SU-DHL-6 (cell line): Measurements from ENCODE around the gene CDK11B.

Experiments used
- CTCF ChIP-seq: fragments of 200-600 bp; sonication (generic); IDR thresholded peaks from one replicate; pipeline ENCODE4 v1.5.1; 2017; ENCODE audit warnings: antibody characterized with exemption, mild to moderate bottlenecking, low read length, moderate library complexity; ENCODE audit not compliant: insufficient read depth, poor library complexity, severe bottlenecking
- EZH2phosphoT487 ChIP-seq: fragments of 200-600 bp; sonication (generic), shearing (Covaris generic); conservative IDR thresholded peaks from 2 replicates; pipeline ENCODE4 v1.6.1; 2018; ENCODE audit warnings: mild to moderate bottlenecking, antibody characterized with exemption, low read length, moderate library complexity, mixed read lengths

GRCh38 chr1:1617925-1618324, 40.9 kb downstream of the CDK11B start:
- TF ChIP-seq CTCF (no peak), EZH2phosphoT487 (no peak)
